Measurements from ENCODE around the gene DUSP22.

GRCh38 chr6:282177-282866 is 10.0 kb upstream of the DUSP22 start:
- TF ChIP-seq STAT1 (IDR thresholded peaks at IDR 0.05; ENCODE audit: unreplicated experiment) (no peak), POLR2AphosphoS5 (IDR thresholded peaks at IDR 0.05; ENCODE audit: low read depth) (no peak), ZNF331 (CRISPR knock-in tag; IDR thresholded peaks at IDR 0.05; ENCODE audit: low read depth) (no peak), REST (IDR thresholded peaks at IDR 0.05; ENCODE audit: unreplicated experiment) (no peak), CTCF (conservative IDR thresholded peaks at IDR 0.05; ENCODE audit: low read depth in 2 of 2) (no peak), EZH2phosphoT487 (IDR thresholded peaks at IDR 0.05; ENCODE audit: unreplicated experiment) (no peak), EZH2 (IDR thresholded peaks at IDR 0.05; ENCODE audit: low read depth, unreplicated experiment) (no peak), CREB1 (CRISPR knock-in tag; IDR thresholded peaks at IDR 0.05; ENCODE audit: low read depth) (no peak), JUNB (IDR thresholded peaks at IDR 0.05; ENCODE audit: unreplicated experiment) (no peak), ETS1 (IDR thresholded peaks at IDR 0.05) (no peak), ZNF114 (CRISPR knock-in tag; IDR thresholded peaks at IDR 0.05) (no peak)
